ENCODE measurements around the gene SLC6A18.

DNA sequence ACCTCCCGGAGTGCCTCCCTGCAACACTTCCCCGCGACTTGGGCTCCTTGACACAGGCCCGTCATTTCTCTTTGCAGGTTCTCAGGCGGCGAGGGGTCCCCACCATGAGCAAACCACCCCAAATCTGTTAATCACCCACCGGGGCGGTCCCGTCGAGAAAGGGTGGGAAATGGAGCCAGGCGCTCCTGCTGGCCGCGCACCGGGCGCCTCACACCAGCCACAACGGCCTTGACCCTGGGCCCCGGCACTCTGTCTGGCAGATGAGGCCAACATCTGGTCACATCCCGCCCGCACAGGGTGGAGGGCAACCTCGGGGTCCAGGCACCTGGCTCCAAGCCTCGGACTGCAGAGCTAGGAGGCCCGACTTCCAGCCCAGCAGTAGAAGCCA, 70.5 kb downstream of the SLC6A18 start:
- TF ChIP-seq EZH2 (IDR thresholded peaks at IDR 0.05; ENCODE audit: insufficient read depth, low read length), result no peak
- TF ChIP-seq, protein P1, sequence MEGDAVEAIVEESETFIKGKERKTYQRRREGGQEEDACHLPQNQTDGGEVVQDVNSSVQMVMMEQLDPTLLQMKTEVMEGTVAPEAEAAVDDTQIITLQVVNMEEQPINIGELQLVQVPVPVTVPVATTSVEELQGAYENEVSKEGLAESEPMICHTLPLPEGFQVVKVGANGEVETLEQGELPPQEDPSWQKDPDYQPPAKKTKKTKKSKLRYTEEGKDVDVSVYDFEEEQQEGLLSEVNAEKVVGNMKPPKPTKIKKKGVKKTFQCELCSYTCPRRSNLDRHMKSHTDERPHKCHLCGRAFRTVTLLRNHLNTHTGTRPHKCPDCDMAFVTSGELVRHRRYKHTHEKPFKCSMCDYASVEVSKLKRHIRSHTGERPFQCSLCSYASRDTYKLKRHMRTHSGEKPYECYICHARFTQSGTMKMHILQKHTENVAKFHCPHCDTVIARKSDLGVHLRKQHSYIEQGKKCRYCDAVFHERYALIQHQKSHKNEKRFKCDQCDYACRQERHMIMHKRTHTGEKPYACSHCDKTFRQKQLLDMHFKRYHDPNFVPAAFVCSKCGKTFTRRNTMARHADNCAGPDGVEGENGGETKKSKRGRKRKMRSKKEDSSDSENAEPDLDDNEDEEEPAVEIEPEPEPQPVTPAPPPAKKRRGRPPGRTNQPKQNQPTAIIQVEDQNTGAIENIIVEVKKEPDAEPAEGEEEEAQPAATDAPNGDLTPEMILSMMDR (IDR thresholded peaks at IDR 0.05; ENCODE audit: insufficient read depth, low read depth, low read length), result no peak
